GM18511 (cell line): ENCODE data around the gene GCLM.

Source experiments
- ATAC-seq: cut with Tn5 transposase; IDR thresholded peaks from one replicate; pipeline ENCODE4 v1.9.1; 2021; ENCODE audit warnings: mild to moderate bottlenecking, moderate library complexity; ENCODE audit not compliant: unreplicated experiment

GCLM gene

GRCh38 chr1:93847811-93848288 is 61.4 kb downstream of the GCLM start:
- ATAC-seq = peak; percentile 27

DNA sequence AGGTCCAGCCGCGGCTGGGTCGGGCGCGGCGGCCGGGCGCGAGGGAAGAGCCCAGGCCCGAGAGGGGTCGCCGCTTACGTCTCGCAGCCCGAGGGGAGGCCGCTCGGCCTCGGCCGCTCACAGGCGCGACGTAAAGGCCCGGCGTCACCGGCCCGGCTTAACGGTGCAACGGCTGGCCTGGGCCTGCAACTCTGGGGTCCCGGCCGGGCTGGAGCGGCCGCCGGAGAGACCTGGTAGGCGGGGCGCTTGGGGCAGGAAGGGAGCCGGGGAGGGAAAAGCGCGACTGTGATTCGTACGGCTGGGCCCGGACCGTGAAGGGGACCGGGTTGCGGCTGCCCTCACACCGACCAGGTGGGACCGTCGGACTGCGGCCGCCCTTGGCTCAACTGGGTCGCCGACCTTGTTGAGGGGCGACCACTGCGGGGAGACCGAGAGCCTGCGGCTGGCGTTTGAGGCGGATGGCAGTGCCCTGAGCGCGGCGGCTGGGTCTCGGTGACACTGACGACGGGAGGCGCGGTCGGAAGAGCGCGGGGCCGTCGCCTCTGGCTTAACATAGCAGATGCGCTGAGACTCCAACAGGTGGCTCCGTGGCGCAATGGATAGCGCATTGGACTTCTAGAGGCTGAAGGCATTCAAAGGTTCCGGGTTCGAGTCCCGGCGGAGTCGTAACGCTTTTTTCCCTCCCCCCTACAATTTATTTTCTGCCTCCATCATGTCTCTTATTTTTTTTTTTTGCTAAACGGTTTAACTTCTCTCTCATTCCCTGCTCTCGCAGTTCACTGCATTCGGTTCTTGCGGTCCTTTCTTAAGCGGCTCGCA is 62.0 kb downstream of the GCLM start:
- peak; percentile 74 for ATAC-seq

- peak; percentile 57 for ATAC-seq
Observed at GRCh38 chr1:93846206-93846991, 62.8 kb downstream of the GCLM start.

DNA sequence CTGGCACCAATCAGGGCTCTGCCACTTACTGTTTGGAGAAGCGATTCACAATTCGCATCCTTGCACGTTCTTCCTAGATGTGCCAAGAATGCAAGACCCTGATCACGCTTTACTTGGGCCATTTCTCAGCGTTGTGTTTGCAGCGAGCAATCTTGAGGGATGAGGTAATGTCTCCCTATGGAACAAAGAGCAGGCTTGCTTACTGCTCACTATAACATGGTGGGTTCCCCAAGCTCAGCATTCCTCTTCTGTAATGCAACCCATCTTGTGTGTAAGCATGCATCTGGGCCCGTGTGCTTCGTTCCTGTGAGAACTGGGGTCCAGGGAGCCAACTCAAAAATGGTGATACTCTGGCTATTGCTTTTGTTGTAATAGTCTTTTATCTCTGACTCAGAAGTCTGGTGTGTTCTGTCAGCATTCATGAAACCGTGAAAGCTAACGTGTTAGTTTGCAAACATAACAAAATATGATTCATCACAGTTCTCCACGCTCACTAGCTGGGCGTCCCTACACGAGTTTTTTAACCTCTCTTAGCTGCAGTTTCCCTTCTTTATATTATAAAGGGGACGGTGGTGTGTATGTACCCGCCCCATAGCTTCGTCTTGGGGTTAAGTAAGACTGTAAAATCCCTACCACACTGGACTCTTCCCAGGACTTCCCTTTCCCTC is 63.6 kb downstream of the GCLM start:
- peak; percentile 10 for ATAC-seq

DNA sequence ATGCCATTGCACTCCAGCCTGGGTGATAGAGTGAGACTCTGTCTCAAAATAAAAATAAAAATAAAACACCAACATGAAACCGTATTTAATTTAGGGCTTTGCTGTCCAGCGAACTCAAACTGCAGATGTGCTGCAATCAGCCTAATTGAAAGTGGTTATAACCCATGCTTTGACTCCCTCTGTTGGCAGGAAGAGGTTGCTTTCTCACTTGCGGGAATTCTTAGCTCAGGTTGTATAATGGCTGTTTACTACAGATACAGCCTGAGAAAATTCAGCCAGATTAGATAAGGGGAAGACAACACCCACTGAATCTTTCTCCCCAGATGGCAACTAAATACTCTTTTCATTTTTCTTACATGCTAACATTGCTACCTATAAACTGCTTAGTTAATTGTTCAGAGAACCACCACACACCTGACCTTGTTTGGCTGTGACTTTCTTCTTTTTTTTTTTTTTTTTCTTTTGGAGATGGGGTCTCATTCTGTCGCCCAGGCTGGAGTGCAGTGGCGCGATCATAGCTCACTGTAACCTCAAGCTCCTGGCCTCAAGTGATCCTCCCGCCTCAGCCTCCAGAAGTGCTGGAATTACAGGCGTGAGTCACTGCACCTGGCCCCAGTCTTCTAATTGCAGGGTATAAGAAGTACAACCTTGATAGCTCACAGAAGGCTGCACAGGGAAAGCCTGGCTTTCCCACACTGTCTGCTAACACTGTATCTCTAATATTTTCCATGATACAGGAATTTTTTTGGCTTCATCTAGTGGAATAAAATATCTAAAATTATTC is 64.8 kb downstream of the GCLM start:
- no peak for ATAC-seq

DNA sequence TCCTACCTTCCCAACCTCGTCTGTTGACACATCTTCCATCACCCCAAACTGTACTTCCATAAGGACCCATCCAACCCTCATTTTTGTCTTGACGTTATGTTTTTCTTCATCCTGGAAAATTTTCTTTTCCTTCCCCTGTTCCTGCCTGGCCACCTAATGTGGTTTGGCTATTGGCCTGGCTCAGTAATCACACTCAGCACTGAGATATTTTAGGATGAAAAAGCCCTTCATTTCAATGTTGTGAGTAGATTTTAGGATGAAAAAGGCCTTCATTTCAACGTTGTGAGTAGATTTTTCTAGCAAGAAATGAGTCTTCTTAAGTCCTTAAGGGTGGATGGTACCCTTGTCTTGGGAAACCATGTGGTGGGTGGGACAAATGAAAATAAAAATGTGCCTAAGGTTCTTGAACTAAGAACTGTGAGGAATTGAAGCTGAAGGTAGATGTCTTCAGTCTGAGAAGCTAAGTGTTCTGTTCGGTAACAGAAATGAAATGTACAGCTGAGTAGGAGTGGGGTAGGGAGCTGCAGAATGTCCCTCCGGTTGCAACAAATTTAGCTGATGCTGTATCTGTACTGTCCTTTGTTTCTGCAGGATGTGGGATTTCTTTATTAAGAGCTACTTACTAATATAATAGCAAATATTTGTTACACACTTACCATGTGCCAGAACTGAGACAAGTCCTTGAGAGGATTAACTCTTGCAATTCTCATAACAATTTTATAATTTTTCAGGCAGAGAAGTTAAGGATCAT is 66.3 kb downstream of the GCLM start:
- ATAC-seq = no peak

DNA sequence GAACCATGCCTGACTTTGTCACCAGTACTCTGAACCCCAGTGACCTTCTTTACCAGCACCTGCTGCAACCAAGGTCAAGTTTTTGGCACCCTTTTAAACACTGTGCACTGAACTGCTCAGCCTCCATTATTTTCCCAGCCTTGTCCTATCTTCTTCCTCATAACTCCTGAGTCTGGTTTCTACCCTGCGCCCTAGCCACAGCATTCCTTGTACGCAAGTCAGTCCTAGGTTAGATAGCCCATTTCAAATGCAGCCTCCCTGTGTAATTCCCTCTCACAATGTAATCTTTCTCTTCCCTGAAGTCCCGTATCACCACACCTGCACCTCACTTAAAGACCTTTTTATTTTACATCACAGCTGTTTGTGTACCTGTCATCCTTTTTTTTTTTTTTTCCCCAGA is 67.5 kb downstream of the GCLM start:
- ATAC-seq = no peak

GRCh38 chr1:93840956-93841482 is 68.2 kb downstream of the GCLM start:
- no peak for ATAC-seq

- no peak for ATAC-seq
Observed at GRCh38 chr1:93839753-93840152, 69.5 kb downstream of the GCLM start.

- ATAC-seq = no peak
Observed at GRCh38 chr1:93839307-93839706, 69.9 kb downstream of the GCLM start.

- ATAC-seq = no peak
Observed at GRCh38 chr1:93837961-93838360, 71.3 kb downstream of the GCLM start.
